ENCODE data around the gene C12orf54.
"Not testable (repeated sequence)": the region's sequence is repeated elsewhere in the genome, so short reads cannot be mapped to it uniquely, and the experiment has no call there.

The C12orf54 gene

GRCh38 chr12:48512855-48513254 lies 30.6 kb downstream of the C12orf54 start:
- no peak for DNase-seq

- DNase-seq = no peak
Observed at GRCh38 chr12:48514728-48515127, 32.4 kb downstream of the C12orf54 start.

GRCh38 chr12:48520381-48520780 lies 38.1 kb downstream of the C12orf54 start:
- DNase-seq = not testable (repeated sequence)

GRCh38 chr12:48525332-48525731 lies 43.0 kb downstream of the C12orf54 start, which contains the start of gene OR8S1:
Gene OR8S1 (plus strand): TSS chr12:48525632. CDS start chr12:48525632, 0 bp downstream.
- no peak for DNase-seq

- no peak for DNase-seq
Observed at GRCh38 chr12:48527891-48528670, 45.8 kb downstream of the C12orf54 start.

GRCh38 chr12:48532601-48533000 lies 50.3 kb downstream of the C12orf54 start:
- no peak for DNase-seq

- DNase-seq = no peak
Observed at GRCh38 chr12:48536602-48537001, 54.3 kb downstream of the C12orf54 start.

- peak; percentile 50 for DNase-seq
Observed at GRCh38 chr12:48542300-48542928, 60.1 kb downstream of the C12orf54 start.

- DNase-seq = no peak
Observed at GRCh38 chr12:48545833-48546469, 63.7 kb downstream of the C12orf54 start.
